HepG2 (cell line): ENCODE results near the gene ST3GAL5. TPM values are rescaled to one million over a fixed set of nuclear protein-coding genes. Genes with fewer than 3 reads are reported as not detected.

Source experiments
- HDAC2 ChIP-seq: sonication (generic); formaldehyde crosslinking; IDR thresholded peaks from 2 replicates; pipeline ENCODE4 v1.4.0; 2020; ENCODE audit warnings: missing genetic modification reagents
- KDM5B ChIP-seq: sonication (generic); formaldehyde crosslinking; IDR thresholded peaks from 2 replicates; pipeline ENCODE4 v1.4.0; 2020; ENCODE audit warnings: missing genetic modification reagents, mild to moderate bottlenecking, borderline replicate concordance
- MAFK ChIP-seq, 2 experiments: IDR thresholded peaks in 1 of 2; conservative IDR thresholded peaks in 1 of 2; 2 replicates each; pipeline ENCODE4 v1.6.1; 2011; ENCODE audit warnings: improper control_type of control experiment in 2 of 2, low read length in 2 of 2
- TBX3 ChIP-seq: fragments of 450-650 bp; IDR thresholded peaks from 2 replicates; pipeline ENCODE4 v1.6.1; 2017; ENCODE audit warnings: antibody characterized with exemption, mild to moderate bottlenecking, inconsistent platforms, borderline replicate concordance
- ZBTB7A ChIP-seq: sonication (generic); formaldehyde crosslinking; IDR thresholded peaks from 2 replicates; pipeline ENCODE4 v1.8.0; 2022; ENCODE audit warnings: mild to moderate bottlenecking, missing genetic modification reagents
- ZC3H4 ChIP-seq: sonication (generic); formaldehyde crosslinking; IDR thresholded peaks from 2 replicates; pipeline ENCODE4 v1.4.0; 2020; ENCODE audit warnings: missing genetic modification reagents, borderline replicate concordance
- ZNF34 ChIP-seq: sonication (generic); formaldehyde crosslinking; IDR thresholded peaks from 2 replicates; pipeline ENCODE4 v1.4.0; 2020; ENCODE audit warnings: mild to moderate bottlenecking, missing genetic modification reagents, borderline replicate concordance
- ZNF350 ChIP-seq: sonication (generic); formaldehyde crosslinking; IDR thresholded peaks from 2 replicates; pipeline ENCODE4 v1.4.0; 2020; ENCODE audit warnings: mild to moderate bottlenecking, low read depth, missing genetic modification reagents, borderline replicate concordance
- ZNF556 ChIP-seq: sonication (generic); formaldehyde crosslinking; IDR thresholded peaks from 2 replicates; pipeline ENCODE4 v1.4.0; 2020; ENCODE audit warnings: mild to moderate bottlenecking, missing genetic modification reagents, borderline replicate concordance
- polyA plus RNA-seq, 8 experiments: library from polyadenylated mRNA; depleted of rRNA in 3 of 8; stranded (reverse) in 7 of 8; unstranded in 1 of 8; fragments of >200 nt; fragmentation: Illumina TruSeq in 4 of 8; extraction: Trizol in 4 of 8; gene quantifications; 2 replicates each; pipeline versions ENCODE4 v1.2.1 to v1.2.3, GENCODE V29; 2011 to 2016; ENCODE audit warnings: low read depth in 4 of 8, missing spikeins in 1 of 8, mixed read lengths in 1 of 8; ENCODE audit not compliant: insufficient read depth in 1 of 8
- total RNA-seq, 5 experiments: library from RNA; depleted of rRNA; stranded (reverse); fragments of >200 nt; fragmentation: Illumina TruSeq; extraction: Trizol; gene quantifications; 2 replicates each; pipeline ENCODE4 v1.2.3, GENCODE V29; 2016; ENCODE audit warnings: low read depth in 1 of 5
- TF ChIP-seq, protein P1 (sequence below): sonication (generic); formaldehyde crosslinking; IDR thresholded peaks from 2 replicates; pipeline ENCODE4 v1.4.0; 2020; ENCODE audit warnings: mild to moderate bottlenecking, missing genetic modification reagents
- TF ChIP-seq, protein P2 (sequence below): sonication (generic); formaldehyde crosslinking; IDR thresholded peaks from 2 replicates; pipeline ENCODE4 v1.5.1; 2020; ENCODE audit warnings: mild to moderate bottlenecking, missing genetic modification reagents, moderate library complexity
- TF ChIP-seq, protein P3 (sequence below): sonication (generic); formaldehyde crosslinking; IDR thresholded peaks from 2 replicates; pipeline ENCODE4 v1.4.0; 2020; ENCODE audit warnings: low read depth, missing genetic modification reagents
- TF ChIP-seq, protein P4 (sequence below): sonication (generic); formaldehyde crosslinking; IDR thresholded peaks from 2 replicates; pipeline ENCODE4 v1.8.1; 2023; ENCODE audit warnings: mild to moderate bottlenecking, moderate library complexity, missing genetic modification reagents

The ST3GAL5 gene
- total and polyA plus RNA-seq, 2 of the 13 experiments (the other 11 are each of a cell fraction or from before 2014, with no cell fraction given), result 1.3 to 2.0 TPM

DNA sequence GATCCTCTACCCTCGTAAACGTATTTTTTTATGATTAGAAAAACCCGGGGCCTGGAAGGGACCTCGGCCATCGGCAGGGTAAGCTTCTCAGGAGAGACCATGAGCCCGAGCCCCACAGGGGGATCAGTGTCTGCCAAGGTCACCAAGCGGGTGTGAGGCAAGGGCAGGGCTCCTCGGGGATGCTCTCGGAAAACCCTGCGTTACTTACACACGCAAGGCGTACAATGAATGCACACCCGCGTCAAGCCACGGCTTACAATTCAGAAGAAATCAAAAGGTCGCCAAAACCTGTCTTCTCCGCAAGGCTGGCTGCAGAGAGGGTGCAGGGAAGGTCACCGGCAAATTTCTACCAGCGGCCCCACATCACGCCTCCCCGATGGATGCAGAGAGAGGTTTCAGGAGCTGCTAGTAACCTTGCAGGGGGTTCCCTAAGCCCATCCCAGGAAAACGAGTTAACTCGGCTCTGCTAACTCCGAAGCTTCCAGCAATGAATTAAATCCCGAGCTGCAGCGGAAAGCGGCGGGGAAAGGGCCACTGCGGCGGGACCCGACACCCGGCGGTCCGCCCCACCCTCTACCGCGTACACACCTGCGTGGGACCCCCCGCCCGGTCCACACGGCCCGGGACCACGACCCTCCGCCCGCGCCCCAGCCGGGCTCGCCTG lies 638 bp downstream of the ST3GAL5 start (continued):
- TF ChIP-seq, protein P1, sequence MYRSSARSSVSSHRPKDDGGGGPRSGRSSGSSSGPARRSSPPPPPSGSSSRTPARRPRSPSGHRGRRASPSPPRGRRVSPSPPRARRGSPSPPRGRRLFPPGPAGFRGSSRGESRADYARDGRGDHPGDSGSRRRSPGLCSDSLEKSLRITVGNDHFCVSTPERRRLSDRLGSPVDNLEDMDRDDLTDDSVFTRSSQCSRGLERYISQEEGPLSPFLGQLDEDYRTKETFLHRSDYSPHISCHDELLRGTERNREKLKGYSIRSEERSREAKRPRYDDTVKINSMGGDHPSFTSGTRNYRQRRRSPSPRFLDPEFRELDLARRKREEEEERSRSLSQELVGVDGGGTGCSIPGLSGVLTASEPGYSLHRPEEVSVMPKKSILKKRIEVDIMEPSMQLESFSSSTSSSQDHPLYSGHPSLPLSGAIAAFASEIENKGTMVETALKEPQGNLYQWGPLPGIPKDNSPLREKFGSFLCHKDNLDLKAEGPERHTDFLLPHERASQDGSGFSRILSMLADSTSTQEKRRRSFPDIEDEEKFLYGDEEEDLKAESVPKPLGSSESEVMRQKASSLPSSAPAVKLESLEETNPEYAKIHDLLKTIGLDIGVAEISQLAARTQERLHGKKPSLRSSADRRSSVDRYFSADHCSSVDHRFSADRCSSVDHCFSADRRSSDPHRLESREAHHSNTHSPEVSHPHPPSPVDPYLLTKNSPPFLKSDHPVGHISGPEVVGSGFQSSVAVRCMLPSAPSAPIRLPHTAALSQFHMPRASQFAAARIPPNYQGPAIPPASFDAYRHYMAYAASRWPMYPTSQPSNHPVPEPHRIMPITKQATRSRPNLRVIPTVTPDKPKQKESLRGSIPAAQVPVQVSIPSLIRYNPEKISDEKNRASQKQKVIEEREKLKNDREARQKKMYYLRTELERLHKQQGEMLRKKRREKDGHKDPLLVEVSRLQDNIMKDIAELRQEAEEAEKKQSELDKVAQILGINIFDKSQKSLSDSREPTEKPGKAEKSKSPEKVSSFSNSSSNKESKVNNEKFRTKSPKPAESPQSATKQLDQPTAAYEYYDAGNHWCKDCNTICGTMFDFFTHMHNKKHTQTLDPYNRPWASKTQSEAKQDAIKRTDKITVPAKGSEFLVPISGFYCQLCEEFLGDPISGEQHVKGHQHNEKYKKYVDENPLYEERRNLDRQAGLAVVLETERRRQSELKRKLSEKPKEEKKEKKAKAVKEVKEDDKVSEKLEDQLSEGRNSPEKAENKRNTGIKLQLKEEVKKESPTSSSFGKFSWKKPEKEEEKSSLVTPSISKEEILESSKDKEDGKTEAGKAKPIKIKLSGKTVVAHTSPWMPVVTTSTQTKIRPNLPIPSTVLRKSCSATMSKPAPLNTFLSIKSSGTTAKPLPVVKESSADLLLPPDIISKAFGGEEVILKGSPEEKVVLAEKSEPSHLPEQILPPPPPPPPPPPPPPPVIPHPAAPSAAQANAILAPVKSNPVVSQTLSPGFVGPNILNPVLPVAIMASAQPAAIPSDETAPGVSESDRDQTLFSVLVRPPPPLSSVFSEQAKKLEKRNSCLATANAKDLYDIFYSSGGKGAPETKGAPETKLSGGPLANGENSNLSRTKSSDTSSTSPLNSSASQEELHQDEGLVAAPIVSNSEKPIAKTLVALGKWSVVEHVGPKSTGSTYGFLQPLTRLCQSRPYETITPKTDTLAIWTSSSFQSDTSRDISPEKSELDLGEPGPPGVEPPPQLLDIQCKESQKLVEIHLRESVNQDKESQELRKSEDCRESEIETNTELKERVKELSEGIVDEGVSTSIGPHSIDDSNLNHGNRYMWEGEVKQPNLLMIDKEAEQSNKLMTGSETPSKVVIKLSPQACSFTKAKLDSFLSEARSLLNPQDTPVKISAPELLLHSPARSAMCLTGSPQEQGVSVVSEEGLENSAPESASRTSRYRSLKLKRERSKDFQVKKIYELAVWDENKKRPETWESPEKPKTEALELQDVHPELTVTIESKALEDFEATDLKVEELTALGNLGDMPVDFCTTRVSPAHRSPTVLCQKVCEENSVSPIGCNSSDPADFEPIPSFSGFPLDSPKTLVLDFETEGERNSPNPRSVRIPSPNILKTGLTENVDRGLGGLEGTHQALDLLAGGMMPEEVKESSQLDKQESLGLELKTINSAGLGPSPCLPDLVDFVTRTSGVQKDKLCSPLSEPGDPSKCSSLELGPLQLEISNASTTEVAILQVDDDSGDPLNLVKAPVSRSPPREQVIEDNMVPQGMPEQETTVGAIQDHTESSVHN (CRISPR knock-in tag), result no peak
- TF ChIP-seq ZNF350 (peak; percentile 48; the same call in 1 of the 2 replicates), ZNF34 (CRISPR knock-in tag) (0 out of 2 replicates have a peak, but pooled peaks have one; percentile 8), ZNF556 (0 out of 2 replicates have a peak, but pooled peaks have one; percentile 4), KDM5B (CRISPR knock-in tag) (no peak), MAFK (conservative IDR thresholded peaks at IDR 0.05 in 1 of 2, IDR thresholded peaks at IDR 0.05 in 1 of 2; ENCODE audit: low read length in 2 of 2) (no peak), ZBTB7A (CRISPR knock-in tag) (0 out of 2 replicates have a peak, but pooled peaks have one; percentile 26), HDAC2 (CRISPR knock-in tag) (0 out of 2 replicates have a peak, but pooled peaks have one; percentile 37), TBX3 (no peak), ZC3H4 (CRISPR knock-in tag) (no peak)
- TF ChIP-seq, protein P2, sequence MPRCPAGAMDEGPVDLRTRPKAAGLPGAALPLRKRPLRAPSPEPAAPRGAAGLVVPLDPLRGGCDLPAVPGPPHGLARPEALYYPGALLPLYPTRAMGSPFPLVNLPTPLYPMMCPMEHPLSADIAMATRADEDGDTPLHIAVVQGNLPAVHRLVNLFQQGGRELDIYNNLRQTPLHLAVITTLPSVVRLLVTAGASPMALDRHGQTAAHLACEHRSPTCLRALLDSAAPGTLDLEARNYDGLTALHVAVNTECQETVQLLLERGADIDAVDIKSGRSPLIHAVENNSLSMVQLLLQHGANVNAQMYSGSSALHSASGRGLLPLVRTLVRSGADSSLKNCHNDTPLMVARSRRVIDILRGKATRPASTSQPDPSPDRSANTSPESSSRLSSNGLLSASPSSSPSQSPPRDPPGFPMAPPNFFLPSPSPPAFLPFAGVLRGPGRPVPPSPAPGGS (CRISPR knock-in tag), result 0 out of 2 replicates have a peak, but pooled peaks have one; percentile 2
- TF ChIP-seq, protein P3, sequence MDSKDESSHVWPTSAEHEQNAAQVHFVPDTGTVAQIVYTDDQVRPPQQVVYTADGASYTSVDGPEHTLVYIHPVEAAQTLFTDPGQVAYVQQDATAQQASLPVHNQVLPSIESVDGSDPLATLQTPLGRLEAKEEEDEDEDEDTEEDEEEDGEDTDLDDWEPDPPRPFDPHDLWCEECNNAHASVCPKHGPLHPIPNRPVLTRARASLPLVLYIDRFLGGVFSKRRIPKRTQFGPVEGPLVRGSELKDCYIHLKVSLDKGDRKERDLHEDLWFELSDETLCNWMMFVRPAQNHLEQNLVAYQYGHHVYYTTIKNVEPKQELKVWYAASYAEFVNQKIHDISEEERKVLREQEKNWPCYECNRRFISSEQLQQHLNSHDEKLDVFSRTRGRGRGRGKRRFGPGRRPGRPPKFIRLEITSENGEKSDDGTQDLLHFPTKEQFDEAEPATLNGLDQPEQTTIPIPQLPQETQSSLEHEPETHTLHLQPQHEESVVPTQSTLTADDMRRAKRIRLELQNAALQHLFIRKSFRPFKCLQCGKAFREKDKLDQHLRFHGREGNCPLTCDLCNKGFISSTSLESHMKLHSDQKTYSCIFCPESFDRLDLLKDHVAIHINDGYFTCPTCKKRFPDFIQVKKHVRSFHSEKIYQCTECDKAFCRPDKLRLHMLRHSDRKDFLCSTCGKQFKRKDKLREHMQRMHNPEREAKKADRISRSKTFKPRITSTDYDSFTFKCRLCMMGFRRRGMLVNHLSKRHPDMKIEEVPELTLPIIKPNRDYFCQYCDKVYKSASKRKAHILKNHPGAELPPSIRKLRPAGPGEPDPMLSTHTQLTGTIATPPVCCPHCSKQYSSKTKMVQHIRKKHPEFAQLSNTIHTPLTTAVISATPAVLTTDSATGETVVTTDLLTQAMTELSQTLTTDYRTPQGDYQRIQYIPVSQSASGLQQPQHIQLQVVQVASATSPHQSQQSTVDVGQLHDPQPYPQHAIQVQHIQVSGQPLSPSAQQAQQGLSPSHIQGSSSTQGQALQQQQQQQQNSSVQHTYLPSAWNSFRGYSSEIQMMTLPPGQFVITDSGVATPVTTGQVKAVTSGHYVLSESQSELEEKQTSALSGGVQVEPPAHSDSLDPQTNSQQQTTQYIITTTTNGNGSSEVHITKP (CRISPR knock-in tag), result peak; percentile 70; the same call in 1 of the 2 replicates
- TF ChIP-seq, protein P4, sequence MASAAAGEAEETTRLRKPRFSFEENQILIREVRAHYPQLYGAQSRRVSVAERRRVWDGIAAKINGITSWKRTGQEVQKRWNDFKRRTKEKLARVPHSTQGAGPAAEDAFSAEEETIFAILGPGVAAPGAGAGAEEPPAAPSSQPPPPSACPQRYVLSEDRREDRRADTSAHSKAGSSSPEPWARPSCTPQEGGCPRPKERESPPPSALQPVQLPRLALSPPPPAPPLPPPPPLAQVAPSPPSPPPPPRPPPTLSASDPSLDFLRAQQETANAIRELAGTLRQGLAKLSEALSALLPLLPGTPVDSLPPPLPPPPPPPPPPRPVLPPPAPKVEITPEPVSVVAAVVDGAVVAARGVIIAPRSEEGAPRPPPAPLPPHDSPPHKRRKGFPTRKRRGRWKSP (CRISPR knock-in tag), result 0 out of 2 replicates have a peak, but pooled peaks have one; percentile 7
